SH-SY5Y (cell line): ENCODE data around the gene IQCF5.

Experiments
- GATA2 ChIP-seq: IDR thresholded peaks from 2 replicates; pipeline ENCODE4 v1.6.1; 2011; ENCODE audit warnings: mild to moderate bottlenecking, low read depth, low read length
- GATA3 ChIP-seq: IDR thresholded peaks from 2 replicates; pipeline ENCODE4 v1.6.1; 2011; ENCODE audit warnings: low read depth, mild to moderate bottlenecking, low read length, moderate library complexity

DNA sequence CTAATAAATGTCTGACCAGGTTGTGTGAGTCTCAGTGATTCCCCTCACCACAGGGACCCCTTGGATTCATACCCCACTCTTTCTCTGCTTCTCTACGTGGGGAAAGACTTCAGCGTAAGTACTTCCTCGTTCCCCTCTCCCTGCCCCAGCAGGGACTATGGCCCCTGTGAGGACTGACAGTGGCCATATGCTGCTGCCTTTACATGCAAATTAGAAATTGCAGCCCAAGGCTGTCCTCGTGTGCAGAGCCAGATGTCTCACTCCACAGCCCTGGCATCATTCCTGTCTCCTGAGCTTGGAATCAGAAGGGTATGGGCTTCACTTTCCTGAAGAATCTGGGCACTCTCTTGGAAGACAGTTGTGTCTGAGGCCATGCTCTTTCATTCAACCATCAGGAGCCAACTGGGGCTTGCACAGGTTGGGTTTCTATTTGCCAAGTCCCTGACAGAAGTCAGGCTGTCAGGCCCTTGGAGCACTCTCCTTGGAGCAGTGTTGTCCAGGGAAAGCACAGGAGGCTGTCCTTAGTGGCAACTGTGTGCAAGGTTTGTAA, 44.5 kb downstream of the IQCF5 start:
- TF ChIP-seq GATA2, result no peak
- TF ChIP-seq GATA3, result no peak
